DMS114 treated with DMSO at 0.1 percent for 48 hours (cell line): ENCODE measurements around the gene SIGLEC9.

ENCODE experiments used
- DNase-seq: peaks from one replicate; lab custom pipeline; 2025; ENCODE audit not compliant: unreplicated experiment; lab: John Stamatoyannopoulos, UW

Gene SIGLEC9

DNA sequence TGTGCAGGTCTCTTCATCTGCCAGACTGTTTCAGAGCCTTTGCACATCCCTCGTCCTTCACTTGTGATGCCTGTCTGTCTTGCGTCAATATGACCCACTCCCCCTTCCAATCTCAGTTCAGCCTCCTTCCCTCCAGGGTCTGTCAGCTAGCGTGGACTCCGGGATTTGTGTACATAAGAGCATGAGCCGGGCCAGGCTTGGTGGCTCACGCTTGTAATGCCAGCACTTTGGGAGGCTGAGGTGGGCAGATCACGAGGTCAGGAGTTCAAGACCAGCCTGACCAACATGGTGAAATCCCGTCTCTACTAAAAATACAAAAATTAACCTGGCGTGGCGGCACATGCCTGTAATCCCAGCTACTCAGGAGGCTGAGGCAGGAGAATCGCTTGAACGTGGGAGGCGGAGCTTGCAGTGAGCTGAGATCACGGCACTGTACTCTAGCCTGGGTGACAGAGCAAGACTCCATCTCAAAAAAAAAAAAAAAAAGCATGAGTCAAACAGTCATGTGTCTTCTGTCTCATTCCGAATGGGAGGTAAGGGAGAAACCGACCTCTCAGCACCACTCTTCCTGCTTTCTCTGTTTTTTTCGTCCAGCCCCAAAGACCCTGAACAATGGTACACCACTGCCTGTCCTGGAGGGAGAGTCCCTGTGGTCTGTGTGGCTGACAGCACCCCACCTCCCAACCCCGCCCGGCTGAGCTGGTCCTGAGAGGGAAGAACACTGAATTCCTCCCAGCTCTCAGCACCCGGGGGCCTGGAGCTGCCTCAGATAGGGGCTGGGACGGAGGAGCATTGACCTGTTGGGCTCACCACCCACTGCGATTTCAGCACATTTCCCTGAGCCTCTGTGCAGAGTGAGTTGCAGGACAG is 2.4 kb upstream of the SIGLEC9 start:
- DNase-seq, result no peak

GRCh38 chr19:51123381-51123800 is 1.3 kb upstream of the SIGLEC9 start:
- no peak for DNase-seq

- DNase-seq, result no peak
These were observed 904 bp upstream of the SIGLEC9 start for GRCh38 chr19:51123802-51124201.

- DNase-seq, result no peak
These were observed 490 bp upstream of the SIGLEC9 start for GRCh38 chr19:51124216-51124615.

- no peak for DNase-seq
These were observed 842 bp downstream of the SIGLEC9 start for GRCh38 chr19:51125421-51126075.

DNA sequence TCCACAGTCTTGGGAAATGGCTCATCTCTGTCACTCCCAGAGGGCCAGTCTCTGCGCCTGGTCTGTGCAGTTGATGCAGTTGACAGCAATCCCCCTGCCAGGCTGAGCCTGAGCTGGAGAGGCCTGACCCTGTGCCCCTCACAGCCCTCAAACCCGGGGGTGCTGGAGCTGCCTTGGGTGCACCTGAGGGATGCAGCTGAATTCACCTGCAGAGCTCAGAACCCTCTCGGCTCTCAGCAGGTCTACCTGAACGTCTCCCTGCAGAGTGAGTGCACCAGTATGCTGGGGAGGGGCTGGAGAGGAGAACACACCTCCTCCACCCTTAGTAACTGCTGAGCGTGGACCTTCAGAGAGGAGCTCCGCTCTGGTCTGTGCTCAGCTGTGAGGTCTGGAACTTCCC is 2.3 kb downstream of the SIGLEC9 start:
- DNase-seq, result no peak

GRCh38 chr19:51127755-51128154 is 3.0 kb downstream of the SIGLEC9 start:
- DNase-seq, result no peak

DNA sequence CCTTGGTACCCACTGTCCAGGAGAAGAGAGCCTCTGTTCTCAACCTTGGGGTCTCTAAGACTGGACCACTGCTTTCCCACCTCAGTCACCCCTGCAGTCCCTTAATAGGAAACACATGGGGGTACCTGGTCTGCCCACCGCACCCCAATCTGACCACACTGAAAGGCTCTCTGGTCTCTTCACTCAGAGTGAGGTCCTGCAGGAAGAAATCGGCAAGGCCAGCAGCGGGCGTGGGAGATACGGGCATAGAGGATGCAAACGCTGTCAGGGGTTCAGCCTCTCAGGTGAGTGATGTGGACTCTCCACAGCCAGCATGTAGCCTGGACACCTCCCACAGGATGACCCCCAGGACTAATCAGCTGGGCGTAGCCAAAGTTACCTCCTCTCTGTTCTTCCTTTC is 3.5 kb downstream of the SIGLEC9 start:
- no peak for DNase-seq

DNA sequence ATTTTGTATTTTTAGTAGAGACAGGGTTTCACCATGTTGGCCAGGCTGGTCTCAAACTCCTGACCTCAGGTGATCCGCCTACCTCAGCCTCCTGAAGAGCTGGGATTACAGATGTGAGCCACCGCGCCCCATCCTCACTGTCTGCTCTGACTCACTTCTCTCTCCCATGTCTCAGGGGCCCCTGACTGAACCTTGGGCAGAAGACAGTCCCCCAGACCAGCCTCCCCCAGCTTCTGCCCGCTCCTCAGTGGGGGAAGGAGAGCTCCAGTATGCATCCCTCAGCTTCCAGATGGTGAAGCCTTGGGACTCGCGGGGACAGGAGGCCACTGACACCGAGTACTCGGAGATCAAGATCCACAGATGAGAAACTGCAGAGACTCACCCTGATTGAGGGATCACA is 5.0 kb downstream of the SIGLEC9 start:
- DNase-seq, result no peak

DNA sequence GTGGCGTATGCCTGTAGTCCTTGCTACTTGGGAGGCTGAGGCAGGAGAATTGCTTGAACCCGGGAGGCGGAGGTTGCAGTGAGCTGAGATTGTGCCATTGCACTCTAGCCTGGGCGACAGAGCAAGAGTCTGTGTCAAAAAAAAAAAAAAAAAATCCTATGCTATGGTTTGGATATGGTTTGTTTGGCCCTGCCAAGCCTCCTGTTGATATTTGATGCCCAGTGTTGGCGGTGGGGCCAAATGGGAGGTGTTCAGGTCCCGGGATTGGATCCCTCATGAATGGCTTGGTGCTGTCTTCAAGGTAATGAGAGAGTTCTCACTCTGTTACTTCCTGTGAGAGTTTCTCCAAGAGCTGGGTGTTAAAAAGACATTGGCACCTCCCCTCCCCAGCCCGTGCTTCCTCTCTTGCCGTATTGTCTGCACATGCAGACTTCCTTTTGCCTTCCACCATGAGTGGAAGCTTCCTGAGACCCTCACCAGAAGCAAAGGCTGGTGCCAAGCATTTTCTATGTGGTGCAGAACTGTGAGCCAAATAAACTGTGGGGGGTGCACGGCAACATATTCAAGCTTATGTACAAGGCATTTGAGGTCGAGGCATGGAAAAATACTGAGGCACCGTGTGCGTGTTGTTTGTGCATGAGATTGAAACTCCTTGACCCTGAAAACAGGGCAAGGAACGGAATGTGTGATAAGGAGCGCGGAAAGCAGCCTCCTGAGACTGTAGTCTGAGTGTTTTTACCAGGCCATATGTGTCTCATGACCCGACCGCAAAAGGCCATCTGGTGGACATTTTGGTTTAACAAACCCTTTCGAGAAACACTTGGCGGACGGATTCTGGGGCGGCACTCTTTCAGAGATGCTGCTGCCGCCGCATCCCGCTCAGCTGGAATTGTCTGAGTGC is 7.3 kb downstream of the SIGLEC9 start:
- DNase-seq, result no peak

- DNase-seq, result no peak
These were observed 10.3 kb downstream of the SIGLEC9 start for GRCh38 chr19:51135004-51135403.

DNA sequence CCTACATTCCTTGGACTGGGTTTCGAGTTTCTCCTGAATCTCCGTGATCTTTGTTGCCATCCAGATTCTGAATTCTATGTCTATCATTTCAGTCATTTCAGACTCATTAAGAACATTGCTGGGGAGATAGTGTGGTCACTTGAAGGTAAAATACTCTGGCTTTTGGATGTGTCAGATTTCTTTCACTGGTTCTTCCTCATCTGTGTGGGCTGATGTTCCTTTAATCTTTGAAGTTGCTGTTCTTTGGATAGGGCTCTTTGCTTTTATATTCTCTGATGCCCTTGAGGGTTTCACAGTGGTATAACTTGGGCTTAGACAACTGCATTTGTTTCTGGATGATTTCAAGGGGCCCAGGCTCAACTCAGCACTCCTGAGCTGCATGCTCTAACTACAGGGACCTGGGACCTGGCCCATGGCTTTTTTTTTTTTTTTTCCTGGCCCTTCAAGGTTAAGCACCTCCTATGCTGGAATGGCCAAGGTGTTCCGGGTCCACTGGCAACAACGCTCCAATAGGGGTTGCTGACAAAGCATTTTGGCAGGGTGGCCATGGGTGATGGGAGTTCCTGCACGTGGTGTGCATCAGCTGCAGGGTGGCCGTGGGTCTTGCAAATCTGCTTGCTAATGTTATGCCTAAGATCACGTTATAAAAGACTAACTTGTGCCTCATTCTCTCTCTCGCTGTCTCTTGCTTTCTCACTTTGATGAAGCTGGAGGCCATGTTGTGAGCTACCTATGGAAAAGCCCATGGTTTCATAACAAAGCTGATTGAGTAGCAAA is 11.5 kb downstream of the SIGLEC9 start:
- no peak for DNase-seq

DNA sequence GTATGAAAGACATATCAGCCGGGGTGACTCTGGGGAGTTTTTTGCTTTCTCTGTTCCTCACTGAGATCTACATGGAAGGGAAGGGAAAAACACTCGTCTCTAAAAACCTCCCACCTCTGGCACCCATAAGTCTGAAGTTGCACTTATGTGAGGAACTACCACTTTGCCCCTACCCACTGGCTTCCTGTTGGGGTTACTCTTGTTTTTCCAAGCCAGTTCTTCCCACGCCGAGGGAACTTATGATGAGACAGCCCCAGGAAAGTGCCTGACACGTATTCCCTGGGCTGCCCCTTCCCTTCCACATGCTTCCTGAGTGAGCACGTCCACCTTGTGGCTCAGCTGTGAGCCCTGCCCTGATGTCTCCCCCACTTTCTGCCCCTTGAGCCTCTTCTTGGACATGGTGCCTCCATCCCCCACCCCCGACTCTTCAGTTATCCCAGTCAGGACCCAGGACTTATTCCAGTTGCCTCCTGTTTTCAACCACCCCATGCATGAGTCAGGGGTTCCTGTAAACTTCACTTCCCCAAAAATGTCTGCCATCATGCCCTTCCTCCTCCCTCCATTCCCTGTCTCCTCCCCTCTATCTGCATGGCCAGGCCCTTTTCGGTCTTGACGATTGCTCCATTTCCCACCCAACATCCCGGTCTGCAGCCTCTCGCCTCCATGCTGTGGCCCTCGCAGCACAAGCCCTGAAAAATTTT is 12.3 kb downstream of the SIGLEC9 start:
- DNase-seq, result no peak

GRCh38 chr19:51137792-51138425 is 13.2 kb downstream of the SIGLEC9 start:
- DNase-seq, result no peak

GRCh38 chr19:51138549-51138979 is 13.9 kb downstream of the SIGLEC9 start:
- no peak for DNase-seq

- no peak for DNase-seq
These were observed 14.8 kb downstream of the SIGLEC9 start for GRCh38 chr19:51139299-51140014.

DNA sequence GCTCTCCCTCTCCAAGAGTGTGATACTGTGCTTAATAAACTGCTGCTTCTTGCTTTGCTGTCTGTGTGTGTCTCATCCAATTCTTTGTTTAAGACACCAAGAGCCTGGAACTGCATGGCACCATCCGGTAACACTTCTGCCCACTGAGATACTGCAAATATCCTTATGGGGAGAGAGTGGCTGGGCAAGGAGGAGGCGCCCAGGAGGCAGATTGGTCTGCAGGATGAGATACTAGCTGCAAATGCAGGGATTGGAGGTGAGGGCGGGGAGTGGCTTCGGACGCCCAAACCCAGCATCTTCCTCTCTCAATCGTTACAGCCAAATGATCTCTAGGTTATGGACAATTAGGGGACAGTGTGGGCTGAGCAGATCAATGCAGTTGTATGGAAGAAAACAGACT is 15.7 kb downstream of the SIGLEC9 start:
- no peak for DNase-seq

GRCh38 chr19:51141181-51141580 is 16.5 kb downstream of the SIGLEC9 start:
- DNase-seq, result no peak

DNA sequence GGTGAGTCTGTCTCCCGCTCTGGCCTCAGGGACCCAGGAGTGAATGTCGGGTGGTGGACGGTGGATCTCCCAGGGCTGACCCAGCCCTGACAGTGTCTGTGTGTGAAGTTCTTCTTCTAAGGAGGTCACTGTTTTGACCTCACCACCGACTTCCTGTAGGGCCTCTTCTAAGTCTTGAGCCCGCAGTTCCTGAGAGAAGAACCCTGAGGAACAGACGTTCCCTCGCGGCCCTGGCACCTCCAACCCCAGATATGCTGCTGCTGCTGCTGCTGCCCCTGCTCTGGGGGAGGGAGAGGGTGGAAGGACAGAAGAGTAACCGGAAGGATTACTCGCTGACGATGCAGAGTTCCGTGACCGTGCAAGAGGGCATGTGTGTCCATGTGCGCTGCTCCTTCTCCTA is 17.4 kb downstream of the SIGLEC9 start, which contains the start of gene SIGLEC7:
Gene SIGLEC7, plus strand, starts transcription at position 183 of the 400 bp plus-strand sequence. Its CDS starts 69 bp downstream, at position 252.
- no peak for DNase-seq
